ENCODE data around the gene GUCA2A.
A peak's percentile ranks its signal among the peaks of the same experiment; 100 is the strongest.
"Not testable (repeated sequence)": the region's sequence is repeated elsewhere in the genome, so short reads cannot be mapped to it uniquely, and the experiment has no call there.

The GUCA2A gene

GRCh38 chr1:42164551-42165420 is at the start of gene GUCA2A:
Gene GUCA2A (minus strand): TSS chr1:42164745. CDS start chr1:42164712, 33 bp downstream.
- no peak for DNase-seq (ENCODE audit: low spot score)

GRCh38 chr1:42211224-42211623 is 46.7 kb upstream of the GUCA2A start:
- no peak for DNase-seq (ENCODE audit: low spot score)

- DNase-seq (ENCODE audit: low spot score) = no peak
Measured at GRCh38 chr1:42210421-42211133, 46.0 kb upstream of the GUCA2A start.

GRCh38 chr1:42209526-42210251 is 45.1 kb upstream of the GUCA2A start:
- DNase-seq (ENCODE audit: low spot score) = no peak

- not testable (repeated sequence) for DNase-seq (ENCODE audit: low spot score)
Measured at GRCh38 chr1:42206930-42207329, 42.4 kb upstream of the GUCA2A start.

- no peak for DNase-seq (ENCODE audit: low spot score)
Measured at GRCh38 chr1:42206164-42206563, 41.6 kb upstream of the GUCA2A start.

- DNase-seq (ENCODE audit: low spot score) = no peak
Measured at GRCh38 chr1:42201986-42202385, 37.4 kb upstream of the GUCA2A start.

- no peak for DNase-seq (ENCODE audit: low spot score)
Measured at GRCh38 chr1:42198251-42198650, 33.7 kb upstream of the GUCA2A start.

GRCh38 chr1:42195841-42196240 is 31.3 kb upstream of the GUCA2A start:
- DNase-seq (ENCODE audit: low spot score) = no peak

- no peak for DNase-seq (ENCODE audit: low spot score)
Measured at GRCh38 chr1:42192106-42192505, 27.6 kb upstream of the GUCA2A start.

- DNase-seq (ENCODE audit: low spot score) = no peak
Measured at GRCh38 chr1:42191319-42191718, 26.8 kb upstream of the GUCA2A start.

GRCh38 chr1:42189931-42190853 is 25.6 kb upstream of the GUCA2A start:
- no peak for DNase-seq (ENCODE audit: low spot score)

- peak; percentile 51 for DNase-seq (ENCODE audit: low spot score)
Measured at GRCh38 chr1:42186152-42186551, 21.6 kb upstream of the GUCA2A start.

- no peak for DNase-seq (ENCODE audit: low spot score)
Measured at GRCh38 chr1:42184616-42185015, 20.1 kb upstream of the GUCA2A start.

GRCh38 chr1:42183957-42184268 is 19.4 kb upstream of the GUCA2A start:
- no peak for DNase-seq (ENCODE audit: low spot score)

- no peak for DNase-seq (ENCODE audit: low spot score)
Measured at GRCh38 chr1:42183210-42183956, 18.8 kb upstream of the GUCA2A start.

- no peak for DNase-seq (ENCODE audit: low spot score)
Measured at GRCh38 chr1:42181687-42182086, 17.1 kb upstream of the GUCA2A start.

GRCh38 chr1:42179900-42180329 is 15.4 kb upstream of the GUCA2A start:
- DNase-seq (ENCODE audit: low spot score) = no peak

GRCh38 chr1:42179275-42179674 is 14.7 kb upstream of the GUCA2A start:
- DNase-seq (ENCODE audit: low spot score) = no peak

GRCh38 chr1:42178249-42178648 is 13.7 kb upstream of the GUCA2A start:
- no peak for DNase-seq (ENCODE audit: low spot score)

GRCh38 chr1:42177541-42177981 is 13.0 kb upstream of the GUCA2A start:
- DNase-seq (ENCODE audit: low spot score) = no peak

Data from hepatic stellate cell (primary cell).